ENCODE data around the gene C4orf51.

C4orf51 gene

DNA sequence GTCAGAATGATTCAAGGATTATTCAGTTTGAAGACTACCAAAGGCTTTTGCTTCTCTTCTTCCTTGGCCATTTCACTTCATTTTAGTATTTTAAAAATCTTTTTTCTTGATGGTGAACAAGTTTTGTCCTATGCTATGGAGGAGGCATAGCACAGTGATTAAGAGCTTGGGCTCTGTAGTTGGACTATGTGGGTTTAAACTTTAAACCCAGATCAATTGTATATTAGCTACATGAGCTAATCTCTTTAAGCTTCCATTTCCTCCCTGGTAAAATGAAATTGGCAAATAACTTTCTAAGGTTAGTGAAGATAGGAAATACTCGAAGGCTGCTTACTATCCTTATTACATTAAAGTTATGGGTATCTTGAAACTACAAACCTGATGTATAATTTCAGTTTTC is 23.8 kb upstream of the C4orf51 start:
- TF ChIP-seq CTCF (IDR thresholded peaks at IDR 0.05; ENCODE audit: insufficient read depth, low read depth, low read length, missing control alignments): no peak
- H3K4me3 ChIP-seq (ENCODE audit: low read length): no peak overlapping the region
- no peak for DNase-seq (ENCODE audit: low read depth)

DNA sequence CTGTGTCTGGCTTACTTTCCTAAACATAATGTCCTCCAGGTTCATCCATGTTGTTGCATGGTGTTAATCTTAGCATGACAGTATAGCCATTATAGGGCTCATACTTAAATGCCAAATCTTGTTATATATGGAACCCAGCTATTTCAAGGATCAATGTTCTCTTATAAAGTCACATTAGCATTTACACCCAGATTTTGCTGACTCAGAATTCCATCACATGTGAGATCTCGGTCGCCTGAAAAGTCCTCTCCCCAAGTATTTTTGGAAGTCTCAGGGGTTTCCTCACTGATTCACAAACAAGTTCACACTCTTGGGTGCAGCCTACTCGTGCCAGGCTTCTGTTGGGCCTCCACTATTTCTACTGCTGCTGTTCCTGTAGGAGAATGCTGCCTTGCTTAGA is 19.9 kb upstream of the C4orf51 start:
- no peak for DNase-seq (ENCODE audit: low read depth)
- TF ChIP-seq CTCF (IDR thresholded peaks at IDR 0.05; ENCODE audit: insufficient read depth, low read depth, low read length, missing control alignments): no peak
- no peak overlapping the region for H3K4me3 ChIP-seq (ENCODE audit: low read length)

DNA sequence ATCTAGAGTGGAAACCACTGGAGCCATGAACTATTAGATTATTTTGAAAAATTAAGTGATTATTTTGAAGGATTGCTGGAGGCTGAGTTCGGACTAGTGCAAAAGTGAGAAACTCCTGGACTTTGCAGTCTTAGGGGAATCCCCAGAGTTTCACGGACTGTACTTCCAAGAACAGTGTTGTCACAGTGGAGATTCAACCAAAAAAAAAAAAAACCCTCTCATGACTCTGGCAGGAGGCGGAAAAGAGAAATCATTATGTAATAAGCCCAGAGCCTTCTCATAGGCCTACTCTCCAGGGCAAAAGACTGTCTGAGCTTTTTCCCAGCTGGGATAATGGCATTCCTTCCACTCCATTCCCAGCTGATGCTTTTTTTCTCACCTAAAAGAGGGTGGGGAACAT is 16.8 kb upstream of the C4orf51 start:
- no peak for TF ChIP-seq CTCF (IDR thresholded peaks at IDR 0.05; ENCODE audit: insufficient read depth, low read depth, low read length, missing control alignments)

GRCh38 chr4:145665773-145666172 is 14.2 kb upstream of the C4orf51 start:
- TF ChIP-seq CTCF (IDR thresholded peaks at IDR 0.05; ENCODE audit: insufficient read depth, low read depth, low read length, missing control alignments): no peak
- no peak overlapping the region for H3K4me3 ChIP-seq (ENCODE audit: low read length)
- no peak for DNase-seq (ENCODE audit: low read depth)

More for the DNA sequence above, 16.8 kb upstream of the C4orf51 start:
- no peak overlapping the region for H3K4me3 ChIP-seq (ENCODE audit: low read length)
- no peak for DNase-seq (ENCODE audit: low read depth)

DNA sequence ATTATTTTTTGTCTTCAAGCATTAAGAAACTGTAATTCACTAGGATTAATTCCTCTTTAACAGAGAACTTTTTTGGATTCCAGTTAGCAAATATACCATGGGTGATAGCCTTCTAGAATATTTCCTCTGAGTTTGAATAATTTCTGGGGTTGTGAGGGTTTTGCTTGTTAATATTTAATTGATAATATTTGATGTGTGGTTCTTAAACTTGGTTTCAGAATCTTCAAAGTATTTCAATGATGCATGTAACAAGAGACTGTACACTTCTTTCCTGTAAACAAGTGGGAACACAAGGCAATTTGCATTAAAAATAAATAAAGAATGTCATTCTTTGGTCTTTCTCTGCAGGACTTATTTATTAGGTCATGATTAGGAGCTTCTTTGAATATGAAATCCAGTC is 9.5 kb upstream of the C4orf51 start:
- no peak for TF ChIP-seq CTCF (IDR thresholded peaks at IDR 0.05; ENCODE audit: insufficient read depth, low read depth, low read length, missing control alignments)
- DNase-seq (ENCODE audit: low read depth): no peak
- no peak overlapping the region for H3K4me3 ChIP-seq (ENCODE audit: low read length)

DNA sequence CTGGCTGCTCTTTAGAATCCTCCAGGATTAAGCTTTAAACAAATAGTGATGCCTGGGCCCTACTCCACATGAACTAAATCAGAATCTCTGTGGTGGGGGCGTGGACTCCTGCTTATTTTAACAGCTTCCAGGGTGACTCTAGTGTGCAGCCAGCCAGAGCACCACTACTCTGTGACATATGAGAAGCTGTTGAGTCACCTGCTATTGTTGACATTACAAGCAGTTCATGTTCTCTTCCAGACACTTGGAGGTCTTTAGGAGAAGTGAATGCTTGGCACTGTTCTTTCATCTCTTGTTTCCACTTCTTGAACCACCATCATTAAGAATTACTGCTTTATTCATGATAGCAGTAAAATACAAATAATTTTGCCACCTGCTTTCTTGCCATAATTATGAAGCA is 426 bp upstream of the C4orf51 start:
- peak; percentile 70 for DNase-seq (ENCODE audit: low read depth)
- TF ChIP-seq CTCF (IDR thresholded peaks at IDR 0.05; ENCODE audit: insufficient read depth, low read depth, low read length, missing control alignments): no peak
- H3K4me3 ChIP-seq (ENCODE audit: low read length): no peak overlapping the region

- TF ChIP-seq CTCF (IDR thresholded peaks at IDR 0.05; ENCODE audit: insufficient read depth, low read depth, low read length, missing control alignments): no peak
- no peak for DNase-seq (ENCODE audit: low read depth)
- no peak overlapping the region for H3K4me3 ChIP-seq (ENCODE audit: low read length)
These were observed 956 bp downstream of the C4orf51 start for GRCh38 chr4:145680902-145681301.

All from epithelial cell of esophagus (primary cell).